Bone marrow (tissue), 2 donors: ENCODE results near the gene RNF113B.

Experiments used
- DNase-seq, 2 donors: peaks; one replicate each; lab custom pipeline; 2025; lab: John Stamatoyannopoulos, UW

RNF113B gene

DNA sequence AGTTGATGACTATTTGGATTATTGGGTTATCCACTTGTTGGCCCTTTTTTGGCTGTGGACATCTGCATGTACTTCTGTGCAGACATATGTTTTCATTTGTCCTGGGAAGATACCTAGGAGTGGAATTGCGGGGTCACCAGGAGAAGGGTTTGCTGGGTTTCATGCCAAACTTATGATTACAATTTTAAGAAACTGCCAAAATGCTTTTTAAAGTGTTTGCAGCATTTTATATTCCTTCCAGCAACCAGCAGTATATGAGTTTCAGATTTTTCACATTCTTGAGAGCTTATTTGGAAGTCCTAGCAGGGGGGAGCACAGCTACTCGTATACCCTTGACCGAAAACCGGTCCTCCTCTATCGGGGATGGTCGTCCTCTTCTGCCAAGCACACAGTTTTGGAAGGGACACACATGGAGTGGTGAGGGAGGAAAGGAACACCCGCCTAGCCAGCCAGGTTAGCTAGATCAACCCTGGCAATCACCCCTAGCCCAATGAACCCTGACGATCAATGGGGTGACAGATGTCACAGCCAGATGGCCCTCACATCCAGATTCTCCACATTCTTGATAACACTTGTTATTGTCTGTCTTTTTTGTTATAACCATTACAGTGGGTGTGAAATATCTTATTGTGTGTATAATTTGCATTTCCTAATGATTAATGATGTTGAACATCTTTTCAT is 26.7 kb upstream of the RNF113B start:
- no peak for DNase-seq

DNA sequence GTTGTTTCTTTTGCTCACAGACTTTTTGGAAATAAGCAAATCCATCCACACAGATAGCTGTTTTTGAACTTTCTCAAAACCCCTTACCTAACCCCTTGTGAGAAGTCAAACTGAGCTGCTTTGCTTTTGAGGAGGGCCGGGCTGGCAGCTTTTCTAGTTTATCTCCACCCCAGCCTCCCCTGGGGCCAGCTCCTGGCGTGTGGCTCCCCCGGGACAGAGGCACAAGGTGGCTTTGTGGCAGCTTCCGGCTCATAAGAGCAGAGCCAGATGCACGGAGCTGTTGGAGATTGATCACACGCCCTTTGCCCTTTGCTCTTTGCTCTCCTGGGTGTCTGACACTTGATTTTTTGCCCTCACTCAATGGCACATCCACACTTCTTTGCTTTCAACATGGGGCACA is 24.9 kb upstream of the RNF113B start:
- DNase-seq: no peak

DNA sequence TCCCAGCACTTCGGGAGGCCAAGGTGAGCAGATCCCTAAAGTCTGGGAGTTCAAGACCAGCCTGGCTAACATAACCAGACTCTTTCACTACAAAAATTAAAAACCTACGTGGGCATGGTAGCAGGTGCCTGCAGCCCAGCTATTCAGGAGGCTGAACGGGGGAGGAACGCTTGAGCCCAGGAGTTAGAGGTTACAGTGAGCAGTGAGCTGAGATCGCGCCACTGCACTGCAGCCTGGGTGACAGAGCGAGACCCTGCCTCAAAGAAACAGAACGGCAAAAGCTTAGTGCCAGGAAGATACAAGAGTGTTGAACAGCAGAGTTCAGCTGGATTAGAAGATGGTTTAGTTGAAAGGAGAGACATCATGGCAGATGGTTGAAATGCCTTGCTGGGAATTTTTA is 24.1 kb upstream of the RNF113B start:
- DNase-seq: no peak

DNA sequence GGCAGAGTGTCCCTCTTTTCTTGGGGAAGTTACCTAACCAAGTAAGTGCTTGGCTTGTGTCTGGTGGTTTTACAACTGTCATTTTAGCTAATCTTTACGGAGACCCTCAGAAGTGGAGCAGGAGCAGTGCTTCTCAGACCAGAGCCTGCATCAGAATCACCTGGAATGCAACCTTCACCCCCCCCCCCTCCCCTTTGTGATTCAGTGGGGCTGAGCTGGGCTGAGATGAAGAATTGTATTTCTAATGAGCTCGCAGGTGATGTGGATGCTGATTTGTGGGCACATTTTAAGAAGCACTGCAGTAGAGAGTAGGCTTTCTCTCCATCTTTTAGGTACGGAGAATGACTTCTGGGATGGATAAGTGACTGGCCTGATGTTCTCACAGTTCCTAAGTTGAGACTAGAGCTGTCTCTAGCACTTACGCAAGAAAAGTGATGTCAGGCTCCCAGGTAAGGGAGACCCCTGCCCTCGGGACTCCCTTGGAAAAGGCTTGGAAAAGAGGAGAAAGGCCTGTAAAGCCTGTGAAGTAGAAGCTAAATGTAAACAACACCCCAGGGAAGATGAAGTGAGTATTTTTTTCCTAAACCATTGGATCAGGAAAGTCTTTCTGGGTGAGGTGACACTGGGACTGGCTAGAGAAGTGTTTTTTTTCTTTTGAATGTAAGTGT is 23.3 kb upstream of the RNF113B start:
- no peak for DNase-seq

DNA sequence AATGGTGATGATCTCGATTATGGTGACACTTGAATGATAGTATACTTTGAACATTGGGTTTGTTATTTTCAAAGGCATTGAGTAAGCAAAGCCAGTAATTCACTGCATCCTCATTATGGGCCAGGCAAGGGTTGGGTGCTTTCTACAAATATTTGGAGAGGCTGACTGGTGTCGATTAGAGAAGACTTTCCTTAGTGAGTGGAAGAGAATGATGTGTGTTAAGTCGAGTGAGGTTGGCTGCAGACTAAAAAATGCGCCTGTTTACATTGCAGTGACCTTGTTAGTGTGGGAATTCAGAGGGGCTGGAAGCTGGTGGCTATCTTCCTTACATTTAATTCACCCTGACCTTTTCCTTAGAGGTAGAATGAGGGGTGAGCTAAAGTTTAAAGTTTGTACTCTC is 22.4 kb upstream of the RNF113B start:
- DNase-seq: no peak

DNA sequence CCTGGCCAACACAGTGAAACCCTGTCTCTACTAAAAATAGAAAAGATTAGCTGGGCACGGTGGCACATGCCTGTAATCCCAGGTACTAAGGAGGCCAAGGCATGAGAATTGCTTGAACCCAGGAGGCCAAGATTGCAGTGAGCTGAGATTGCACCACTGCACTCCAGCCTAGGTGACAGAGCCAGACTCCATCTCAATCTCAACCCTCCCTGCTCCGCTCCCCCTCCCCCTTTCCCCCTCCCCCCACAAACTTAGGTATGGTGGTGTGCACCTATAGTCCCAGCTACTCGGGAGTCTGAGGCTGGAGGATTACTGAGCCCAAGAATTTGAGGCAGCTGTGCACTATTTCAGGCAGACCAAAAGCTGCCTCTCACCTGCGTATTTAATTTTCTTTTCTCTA is 21.6 kb upstream of the RNF113B start:
- no peak for DNase-seq

DNA sequence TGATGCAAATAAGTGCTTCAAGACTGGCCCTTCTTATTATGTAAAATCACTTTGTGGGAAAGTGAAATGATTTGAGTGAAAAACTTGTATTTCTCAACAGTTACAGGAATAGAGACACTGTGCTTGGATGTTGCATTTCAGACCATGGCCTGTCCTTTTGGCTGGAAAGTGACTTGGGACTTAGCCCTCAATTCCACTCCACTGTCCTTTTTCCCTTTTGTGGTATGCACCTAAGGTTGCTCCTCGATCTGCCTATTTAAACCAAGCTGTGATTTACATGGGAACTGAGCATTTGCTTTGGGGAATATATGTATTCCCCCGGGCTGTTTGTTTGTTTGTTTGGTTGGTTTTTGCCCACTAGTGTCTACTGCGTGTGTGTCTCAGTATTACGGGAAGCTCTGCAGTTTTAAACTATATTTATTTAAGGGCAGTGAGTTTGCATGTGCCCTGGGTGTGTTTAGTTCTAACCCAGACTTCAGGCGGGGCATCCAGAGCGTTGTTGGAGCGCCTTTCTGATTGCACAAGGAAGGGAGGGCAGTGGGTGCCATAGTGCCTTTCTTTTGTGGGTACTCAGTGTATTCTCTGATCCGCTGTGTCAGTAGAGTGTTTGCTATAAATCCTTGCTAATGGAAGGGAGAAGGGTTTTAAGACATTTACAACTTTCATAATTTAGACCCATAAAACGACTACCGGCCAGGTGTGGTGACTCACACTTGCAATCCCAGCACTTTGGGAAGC is 18.2 kb upstream of the RNF113B start:
- DNase-seq: no peak

DNA sequence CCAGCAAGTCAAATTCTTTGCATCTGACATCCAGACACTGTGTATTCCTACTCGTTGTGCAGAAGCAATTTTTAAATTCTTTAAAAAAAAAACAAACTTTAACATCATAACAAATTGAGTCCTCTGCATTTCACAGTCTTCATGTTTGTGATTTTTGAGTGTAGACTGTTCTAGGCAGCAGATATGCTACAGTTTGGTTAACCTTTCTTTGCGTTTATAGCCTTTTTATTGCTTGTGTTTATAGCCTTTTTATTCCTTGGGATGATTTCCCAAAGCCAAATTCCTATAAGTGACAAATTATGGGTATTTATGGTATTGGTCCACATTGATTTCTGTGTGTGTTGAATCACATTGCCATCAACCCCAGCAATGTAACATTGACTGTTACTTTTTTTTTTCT is 14.9 kb upstream of the RNF113B start:
- DNase-seq: no peak

DNA sequence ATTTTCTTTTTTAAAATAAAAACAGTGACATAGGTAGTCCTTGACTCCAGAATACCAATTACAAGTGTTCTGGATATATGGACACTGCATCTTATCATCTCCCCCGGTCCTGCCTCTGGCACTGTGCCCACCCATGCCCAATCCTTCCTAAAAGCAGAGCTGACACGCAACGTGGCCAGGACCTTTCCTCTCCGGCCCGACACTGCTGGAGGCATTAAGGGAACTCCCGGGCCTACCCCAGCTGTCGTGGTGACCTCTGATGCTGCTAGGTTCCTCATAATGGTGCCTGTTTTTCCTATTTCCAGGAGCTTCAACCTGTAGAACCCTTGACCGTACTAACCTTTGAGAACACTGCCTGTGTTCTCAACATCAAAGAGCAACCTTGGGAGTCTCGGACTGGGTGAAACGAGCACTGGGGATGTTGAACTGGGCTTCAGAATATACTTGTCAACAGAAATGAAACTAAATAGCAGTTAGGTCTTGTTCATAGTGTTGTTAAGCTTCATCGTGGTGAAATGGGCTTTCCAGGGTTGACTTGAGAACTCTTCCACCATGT is 13.9 kb upstream of the RNF113B start:
- no peak for DNase-seq

DNA sequence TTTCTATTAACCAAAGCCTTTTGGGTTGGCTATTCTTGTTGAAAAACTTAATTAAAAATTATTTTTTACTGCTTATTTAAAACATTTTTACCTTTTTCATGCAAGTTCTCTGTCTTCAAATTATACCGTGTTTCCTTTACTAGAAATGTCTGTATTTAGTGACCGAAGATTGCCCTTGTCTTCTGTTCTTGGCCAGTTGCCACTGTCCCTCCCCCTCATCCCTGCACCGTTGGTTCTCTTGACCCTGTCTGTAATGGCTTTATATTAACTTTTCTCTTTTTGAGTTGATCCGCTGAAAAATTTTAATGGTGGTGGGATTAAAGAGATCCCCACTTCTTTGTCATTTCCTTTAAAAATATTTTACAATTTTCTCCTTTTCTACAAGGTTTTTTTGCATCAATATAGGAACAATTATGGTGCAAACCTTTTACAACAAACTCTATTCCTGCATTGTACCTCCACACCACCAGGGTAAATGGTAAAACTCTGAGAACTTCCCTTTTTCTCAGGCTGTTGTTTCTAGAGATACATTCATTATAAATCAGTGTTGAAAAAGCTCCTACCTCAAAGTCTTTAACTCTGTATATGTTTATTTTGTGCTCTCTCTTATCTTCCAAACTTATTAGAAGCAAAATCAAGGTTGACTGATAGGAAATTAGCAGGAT is 12.9 kb upstream of the RNF113B start:
- DNase-seq: no peak

DNA sequence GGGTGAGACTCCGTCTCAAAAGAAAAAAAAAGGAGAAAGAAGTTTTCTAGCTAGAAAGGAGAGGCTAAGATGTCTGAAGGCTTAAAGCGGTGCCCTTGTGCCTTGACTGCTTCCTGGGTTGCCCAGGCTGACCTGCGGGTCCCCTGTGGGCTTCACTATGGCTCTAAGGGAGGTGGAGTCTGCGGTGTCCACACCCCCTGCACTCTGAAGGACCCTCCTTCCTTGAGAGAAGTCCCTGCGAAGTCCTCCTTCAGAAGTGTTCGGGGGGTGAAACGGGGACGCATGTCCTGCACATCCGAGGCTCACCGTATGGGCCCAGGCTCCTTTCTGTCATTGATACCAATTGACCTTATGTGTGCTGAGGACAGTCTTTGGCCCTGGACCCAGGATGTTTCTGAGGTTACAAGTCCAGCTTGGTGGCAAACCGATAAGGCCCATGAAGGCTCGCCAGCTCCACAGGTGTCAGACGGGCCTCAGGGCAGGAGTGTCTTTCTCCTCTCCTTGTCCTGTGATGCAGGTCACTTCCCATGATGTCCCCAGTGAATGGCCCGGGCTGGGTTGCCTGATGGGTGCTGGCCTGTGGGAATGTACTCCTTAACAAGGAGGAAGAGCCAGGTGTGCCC is 11.6 kb upstream of the RNF113B start:
- no peak for DNase-seq

DNA sequence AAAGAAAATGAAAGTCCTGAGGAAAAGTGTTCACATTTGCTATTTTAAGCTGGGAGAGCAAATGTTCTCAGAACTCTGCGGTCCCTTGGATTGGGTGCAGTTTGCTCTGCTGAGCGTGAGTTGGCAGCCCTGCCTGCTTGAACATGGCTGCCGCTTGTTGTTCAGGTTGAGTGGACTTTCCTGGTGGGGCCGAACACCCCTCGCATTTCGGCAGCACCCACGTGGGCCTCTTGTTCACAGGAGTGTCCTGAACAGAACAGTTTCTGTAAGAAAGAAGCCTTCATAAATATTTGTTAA is 10.8 kb upstream of the RNF113B start:
- DNase-seq: no peak

DNA sequence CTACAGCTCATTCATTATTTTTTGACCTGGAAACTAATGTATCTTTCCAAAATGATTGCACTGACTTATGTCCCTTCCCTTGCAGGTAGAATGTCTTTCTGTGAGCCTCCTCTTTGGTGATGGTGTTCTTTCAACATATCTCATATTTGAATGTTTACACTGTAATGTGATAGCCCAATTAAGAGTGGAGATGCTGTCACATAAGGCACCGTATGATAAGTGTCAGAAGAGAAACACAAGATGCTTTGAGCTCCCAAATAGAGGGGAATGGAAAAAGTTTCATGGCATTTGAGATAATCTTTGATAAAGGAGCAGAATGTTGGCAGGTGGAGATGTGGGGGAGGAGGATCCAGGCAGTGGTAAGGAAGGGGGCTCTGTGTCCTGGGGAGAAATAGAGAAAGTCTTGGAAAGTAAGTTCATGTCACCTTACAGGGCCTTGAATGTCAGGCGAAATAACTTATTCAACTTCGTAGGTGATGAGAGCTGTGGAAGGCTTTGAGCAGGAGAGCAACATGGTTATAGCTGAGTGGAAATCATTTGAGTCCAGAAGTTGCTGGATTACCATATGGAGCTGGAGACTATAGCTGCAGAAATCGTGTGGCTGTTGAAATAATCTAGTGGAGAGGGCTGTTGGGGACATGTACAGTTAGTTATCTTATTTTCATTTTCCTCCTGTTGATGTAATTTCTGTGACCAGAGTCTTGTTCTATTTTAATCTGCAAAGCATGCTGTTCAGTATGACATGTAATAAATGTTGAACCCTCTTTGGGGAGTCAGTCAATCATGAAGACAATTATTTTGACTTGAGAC is 10.3 kb upstream of the RNF113B start:
- no peak for DNase-seq

DNA sequence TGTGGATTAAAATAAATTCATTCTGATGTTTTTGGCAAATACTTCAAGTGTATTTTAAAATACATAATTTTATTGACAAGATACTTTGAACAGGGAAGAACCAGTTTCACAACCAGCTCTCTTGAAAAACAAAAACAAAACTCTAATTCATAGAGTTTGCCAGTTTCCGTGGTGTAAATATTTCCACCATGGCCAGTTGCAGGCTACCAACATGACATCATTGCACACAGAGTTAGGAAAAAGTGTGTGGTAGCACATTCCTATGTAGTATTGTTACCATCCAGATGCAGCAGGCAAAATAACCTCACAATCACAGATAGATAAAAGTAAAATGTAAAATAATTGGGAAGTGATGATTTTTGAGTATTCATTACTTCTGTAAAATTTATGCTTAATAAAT is 7.7 kb upstream of the RNF113B start:
- DNase-seq: no peak

DNA sequence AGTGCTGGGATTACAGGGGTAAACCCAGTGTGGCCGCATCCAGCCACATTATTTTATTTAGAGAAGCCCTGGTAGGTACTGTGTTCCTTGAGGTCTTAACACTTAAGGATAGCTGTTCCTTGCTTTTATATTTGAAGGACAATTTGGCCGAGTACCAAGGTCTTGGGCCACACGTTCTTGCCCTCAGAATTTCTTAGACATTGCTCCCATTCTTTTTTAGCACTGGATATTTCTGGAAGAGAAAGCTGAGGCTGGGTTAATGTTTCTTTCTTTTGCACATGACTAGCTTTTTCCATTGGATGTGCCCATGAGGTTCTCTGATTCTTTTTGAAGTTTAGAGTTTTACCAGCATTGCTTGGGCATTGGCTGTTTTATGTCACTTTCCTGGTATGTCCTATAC is 5.5 kb upstream of the RNF113B start:
- DNase-seq: no peak

DNA sequence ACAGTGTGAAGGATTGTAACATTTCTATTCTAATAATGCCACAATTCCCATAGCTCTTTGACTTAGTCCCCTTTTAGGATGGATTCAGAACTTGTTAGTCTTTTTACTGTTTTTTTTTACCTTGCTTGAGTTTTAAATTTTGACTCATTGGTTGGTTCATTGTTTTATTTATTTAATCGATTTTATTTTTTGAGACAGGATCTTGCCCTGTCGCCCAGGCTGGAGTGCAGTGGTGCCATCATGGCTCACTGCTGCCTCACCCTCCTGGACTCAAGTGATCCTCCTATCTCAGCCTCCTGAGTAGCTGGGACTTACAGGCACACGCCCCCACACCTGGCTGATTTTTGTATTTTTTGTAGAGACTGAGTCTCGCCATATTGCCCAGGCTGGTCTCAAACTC is 5.1 kb upstream of the RNF113B start:
- no peak for DNase-seq

DNA sequence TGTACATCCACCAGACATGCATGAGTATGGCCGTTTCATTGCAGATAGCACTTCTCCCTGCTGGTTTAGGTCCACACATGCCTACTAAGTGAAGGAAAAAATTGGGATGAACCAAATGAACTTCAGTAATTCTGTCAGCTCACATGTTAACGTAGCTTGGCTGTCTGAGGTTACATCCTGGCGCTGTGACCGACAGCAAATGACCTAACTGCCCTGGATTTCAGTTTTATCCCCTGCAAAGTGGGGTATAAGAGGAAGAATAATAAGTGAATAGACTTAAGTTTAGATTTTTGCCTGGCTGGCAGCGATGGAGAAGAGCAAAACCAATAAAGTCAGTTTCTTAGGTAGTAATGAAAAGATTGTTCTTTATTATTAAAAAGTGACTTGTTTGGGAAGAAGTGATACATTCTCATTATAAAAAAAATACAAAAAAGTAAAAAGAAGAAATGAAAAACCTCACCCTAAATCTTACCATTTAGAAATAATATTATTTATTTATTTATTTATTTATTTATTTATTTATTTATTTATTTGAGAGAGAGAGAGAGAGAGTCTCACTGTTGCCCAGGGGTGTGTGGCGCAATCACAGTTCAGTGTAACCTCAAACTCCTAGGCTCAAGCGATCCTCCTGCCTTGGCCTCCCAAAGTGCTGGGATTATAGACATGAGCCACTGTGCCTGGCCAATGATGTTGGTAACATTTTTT is 4.2 kb upstream of the RNF113B start:
- DNase-seq: no peak

DNA sequence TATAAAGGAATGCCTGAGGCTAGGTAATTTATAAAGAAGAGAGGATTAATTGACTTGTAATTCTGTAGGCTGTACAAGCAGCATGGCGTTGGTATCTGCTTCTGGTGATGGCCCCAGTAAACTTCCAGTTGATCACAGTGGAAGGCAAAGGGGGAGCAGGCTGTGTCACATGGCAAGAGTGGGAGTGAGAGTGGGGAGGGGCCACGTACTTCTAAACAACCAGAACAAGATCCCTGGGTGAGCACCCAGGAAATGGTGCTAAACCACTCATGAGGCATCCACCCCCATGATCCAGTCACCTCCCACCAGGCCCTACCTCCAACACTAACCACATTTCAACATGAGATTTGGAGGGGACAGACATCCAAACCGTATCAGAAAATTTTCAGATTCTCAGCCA is 3.0 kb upstream of the RNF113B start:
- no peak for DNase-seq

DNA sequence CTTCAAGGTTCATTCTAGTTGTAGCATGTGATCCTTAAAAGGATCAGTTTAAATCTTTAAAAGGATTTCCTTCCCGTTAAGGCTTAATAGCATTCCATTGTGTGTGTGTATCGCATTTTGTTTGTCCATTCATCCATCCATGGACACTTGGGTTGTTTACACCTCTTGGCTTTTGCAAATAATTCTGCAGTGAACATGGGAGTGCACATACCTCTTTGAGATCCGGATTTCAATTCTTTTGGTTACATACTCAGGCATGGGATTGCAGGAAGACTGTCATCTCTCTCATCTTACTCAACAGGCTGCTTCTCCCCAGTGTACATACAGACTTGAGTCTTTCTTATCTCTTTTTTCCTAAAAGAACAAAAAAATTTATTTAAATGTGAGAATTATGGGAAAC is 1.2 kb downstream of the RNF113B start:
- DNase-seq: no peak

DNA sequence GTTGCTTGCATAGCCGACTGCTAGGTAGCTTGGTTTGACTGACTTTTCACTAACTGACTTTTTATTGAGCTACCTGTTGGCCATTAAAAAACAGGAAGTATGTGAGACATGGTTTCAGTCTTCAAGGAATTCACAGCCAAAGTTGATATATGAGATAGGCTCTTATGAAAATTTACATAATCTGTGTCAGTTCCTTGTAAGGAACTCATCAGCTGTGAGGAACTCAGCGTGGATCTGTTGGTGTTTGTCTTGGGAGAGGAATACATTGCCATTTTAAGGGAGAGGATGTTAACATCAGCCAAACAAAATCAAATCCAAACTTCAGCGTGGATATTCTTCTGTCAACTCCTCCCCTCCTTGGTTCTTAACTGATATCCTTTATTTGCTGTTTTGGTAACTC is 2.0 kb downstream of the RNF113B start:
- DNase-seq: no peak

DNA sequence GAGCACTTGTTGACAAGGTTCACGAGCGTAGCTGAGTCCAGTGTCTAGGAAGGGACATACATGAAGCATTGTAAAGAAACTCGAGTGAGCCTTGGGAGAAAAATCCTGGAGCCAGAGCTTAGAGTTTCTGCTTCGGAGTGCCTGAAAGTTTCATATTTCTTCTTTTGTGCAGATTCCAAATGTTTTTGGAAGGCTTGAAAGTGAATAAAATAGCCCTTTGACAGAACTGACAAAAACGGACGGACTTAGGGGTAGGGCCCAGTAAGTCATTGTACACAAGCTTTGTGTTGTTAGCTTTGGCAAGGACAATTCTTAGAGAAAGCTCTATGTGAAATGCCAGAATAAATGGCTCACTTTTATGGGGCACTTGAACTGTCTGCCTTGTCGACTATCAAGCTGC is 2.8 kb downstream of the RNF113B start:
- DNase-seq: no peak
